ENCODE data around the gene DLG5.

Gene DLG5

DNA sequence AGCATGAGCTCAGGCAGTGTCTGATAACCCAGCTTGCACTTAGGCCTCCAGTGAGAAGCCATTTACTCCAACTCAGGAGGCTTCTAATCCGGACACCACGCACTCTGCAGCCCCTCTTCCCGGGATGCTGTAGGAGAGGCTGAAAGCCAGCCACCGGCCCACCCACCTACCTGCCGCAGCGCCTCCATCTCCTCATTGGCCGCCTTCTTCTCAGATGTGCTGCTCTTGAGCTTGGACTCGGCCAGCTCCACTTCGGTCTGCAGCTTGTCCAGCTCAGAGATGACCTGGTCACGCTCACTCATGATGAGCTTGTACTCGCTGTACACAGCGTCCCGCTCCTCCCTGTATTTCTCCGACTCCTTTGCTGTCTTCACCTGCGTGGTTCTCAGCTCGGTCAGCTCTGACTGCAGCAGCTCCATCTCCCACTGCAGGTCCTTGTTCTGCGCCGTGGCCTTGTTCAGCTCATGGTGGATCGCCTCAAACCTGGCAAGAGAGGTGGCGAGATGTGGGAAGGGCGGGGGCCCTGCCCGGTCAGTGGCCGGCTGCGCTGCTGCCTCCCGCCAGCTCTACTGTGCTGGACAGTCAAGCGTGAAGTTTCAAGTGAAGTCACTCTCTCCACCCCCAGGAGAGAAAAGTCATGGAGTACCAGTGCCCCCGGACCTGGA lies 84.7 kb downstream of the DLG5 start:
- no peak for DNase-seq

- no peak for DNase-seq
Observed at GRCh38 chr10:77840636-77841035, 85.9 kb downstream of the DLG5 start.

DNA sequence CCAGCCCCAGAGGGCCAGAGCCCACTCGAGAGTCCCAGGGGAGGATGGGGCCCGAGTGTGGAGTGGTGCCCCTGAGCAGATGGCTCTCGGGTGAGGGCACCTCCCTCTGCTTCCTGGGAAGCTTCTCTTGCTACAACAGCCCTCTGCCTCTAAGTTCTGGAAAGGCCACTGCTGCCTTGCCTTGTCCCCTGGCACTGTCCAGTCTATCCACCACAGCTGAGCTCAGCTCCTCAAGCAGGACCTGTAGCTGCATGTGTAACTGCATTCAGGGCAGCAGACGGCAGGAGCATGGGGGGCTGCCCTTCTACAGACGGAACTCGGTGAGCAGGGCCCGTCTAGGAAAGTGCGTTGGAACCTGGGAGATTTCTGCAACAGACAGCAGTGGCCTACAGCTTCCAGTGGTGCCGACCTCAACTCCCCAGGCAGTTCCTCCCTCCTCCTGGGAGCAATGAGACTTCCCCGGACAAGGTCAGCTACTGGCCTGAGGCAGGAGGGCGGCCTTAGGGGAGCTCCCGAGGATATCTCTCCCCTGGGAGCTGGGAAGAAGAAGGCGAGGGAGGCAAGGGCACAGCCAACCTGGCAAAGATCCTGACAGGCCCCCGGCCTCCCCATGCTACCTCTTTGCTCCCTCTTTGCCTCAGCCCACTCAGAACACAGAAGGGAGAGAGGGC lies 88.5 kb downstream of the DLG5 start:
- DNase-seq: no peak

GRCh38 chr10:77837248-77837924 lies 89.2 kb downstream of the DLG5 start:
- peak in 1 of 2 donors; percentile 64 for DNase-seq

GRCh38 chr10:77836299-77836820 lies 90.2 kb downstream of the DLG5 start:
- DNase-seq: peak in 1 of 2 donors; percentile 86

GRCh38 chr10:77835669-77836086 lies 90.9 kb downstream of the DLG5 start:
- DNase-seq: no peak

DNA sequence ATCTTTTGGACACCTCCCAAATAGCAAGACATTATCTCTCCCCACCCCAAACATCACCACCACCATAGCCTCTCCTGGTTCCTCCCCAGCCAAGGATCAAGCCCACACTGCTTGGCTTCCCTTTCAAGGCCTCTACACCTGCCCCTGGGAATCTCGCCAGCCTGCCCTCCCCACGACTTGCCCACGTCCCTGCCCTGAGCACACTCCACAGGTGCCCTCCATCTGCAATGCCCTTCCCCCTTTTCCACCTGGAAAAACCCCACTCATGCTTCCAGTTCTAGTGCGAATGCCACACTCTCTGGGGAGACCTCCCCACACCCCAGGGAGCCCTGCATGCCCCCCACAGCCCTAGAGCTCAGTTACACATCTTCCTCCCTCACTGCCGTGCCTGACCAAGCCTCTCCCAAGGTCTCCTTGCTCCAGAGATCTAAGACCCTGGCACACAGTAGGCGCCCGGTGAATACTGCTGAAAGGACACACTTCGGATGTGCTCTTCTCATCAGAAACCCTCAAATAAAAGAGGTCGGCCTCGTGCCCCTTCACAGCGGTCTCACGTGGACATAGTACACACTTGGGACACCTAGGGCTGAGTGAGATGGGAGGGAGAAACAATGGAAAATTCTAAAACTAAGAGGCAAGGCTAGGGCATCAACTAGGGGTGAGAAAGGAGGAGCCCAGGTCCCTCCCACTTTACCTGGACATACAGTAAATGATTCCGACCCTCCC lies 91.4 kb downstream of the DLG5 start:
- DNase-seq: no peak

DNA sequence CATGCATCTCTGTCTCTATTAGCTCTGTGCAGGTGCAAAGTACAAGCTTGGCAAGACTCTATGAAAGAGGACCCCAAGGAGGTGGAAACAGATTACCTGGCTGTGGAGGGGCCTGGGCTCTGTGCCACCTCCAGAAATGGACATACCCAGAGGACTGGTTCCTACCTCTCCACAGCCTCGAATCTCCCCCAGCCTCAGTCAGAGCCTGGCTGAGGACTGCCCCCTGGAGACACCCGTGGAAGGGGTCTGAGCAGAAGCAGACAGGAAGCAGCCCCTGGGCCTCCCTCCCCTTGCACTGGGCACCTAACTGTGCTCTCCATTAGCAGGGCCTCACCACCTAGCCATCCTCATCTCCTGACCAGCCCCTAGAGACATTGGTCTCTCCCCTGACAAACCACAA lies 92.0 kb downstream of the DLG5 start:
- DNase-seq: no peak

DNA sequence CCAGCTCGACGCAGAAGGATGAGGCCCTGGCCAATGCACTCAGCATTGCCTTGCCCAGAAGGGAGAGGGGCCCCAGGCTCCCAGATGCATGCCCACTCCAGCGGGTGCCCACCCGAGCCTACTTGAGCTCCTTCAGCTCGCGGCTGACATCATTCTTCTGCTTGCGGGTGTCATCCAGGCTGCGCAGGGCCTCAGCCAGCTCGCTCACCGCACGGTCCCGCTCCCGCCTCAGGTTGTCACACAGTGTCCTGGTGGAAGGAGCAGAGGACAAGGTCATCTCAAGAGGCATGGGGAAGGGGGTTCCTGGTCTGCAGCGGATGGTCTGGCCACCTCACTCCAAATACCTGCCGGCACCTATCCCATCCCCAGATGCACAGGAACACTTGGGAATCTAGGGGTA lies 92.8 kb downstream of the DLG5 start:
- DNase-seq: no peak

DNA sequence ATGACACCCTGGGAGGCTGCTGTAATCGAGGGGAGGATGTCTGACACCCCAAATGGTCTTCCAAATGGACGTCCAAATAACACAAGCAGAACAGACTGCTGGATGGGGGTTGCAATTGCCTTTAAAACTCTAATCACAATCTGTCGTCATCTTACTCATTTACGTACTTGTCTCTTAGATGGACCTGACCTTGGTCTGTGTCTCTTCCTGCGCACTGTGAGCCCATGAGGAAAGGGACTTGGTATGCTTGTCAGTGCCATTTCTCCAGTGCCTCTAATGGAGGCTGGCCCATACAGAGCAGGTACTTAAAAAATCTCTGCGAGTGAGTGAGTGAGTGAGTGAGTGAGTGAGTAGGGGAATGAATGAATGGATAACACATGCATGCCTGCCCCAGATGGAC lies 93.3 kb downstream of the DLG5 start:
- no peak for DNase-seq

DNA sequence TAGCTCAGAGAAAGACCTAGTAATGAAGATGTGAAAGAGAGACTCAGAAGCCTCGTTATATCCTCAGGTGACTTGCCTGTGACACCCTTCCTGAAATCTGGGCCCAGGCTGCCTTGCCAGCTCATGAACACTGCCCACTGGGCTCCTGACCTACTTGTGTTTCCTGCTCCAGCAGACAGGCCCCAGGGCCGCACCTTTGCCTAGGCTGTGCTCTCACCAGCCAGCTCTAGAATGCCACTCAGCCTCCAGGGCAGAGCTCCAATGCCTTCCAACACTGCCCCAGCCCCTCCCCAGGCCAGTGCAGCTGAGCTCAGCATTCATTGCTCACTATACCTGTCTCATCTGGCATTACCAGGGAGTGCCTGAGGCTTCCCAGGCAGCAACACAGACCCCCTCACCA lies 94.3 kb downstream of the DLG5 start:
- no peak for DNase-seq

DNA sequence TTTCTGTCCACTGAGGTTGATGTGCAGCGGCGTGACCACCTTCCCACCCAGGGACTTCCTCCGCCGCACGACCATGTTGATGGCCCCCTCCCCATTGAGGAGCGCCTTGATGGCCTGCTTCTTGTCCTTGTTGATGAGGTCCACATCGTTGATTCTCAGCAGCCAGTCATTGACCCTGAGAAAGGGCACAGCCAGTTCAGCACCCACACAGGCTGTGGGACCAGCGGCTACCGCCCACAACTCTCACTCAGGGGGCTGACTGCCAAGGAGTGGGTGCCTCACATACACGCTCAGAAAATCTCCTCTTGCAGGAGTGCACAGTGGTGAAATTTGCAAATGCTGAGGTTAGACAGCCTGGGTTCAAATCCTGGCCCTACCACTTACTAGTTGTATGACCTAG lies 97.2 kb downstream of the DLG5 start:
- no peak for DNase-seq

DNA sequence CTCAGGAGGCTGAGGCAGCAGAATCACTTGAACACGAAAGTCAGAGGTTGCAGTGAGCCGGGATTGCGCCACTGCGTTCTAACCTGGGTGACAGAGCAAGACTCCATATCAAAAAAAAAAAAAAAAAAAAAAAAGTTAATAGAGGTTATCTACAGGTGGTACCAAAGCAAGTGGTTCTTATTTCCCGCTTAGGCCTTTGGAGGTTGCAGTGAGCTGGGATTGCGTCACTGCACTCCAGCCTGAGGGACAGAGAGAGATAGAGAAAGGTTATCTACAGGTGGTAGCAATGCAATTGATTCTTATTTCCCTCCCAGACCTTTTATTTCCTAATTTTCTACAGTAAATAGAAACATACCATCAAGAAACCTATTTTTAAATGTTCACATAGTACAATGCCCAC lies 98.2 kb downstream of the DLG5 start:
- DNase-seq: no peak

DNA sequence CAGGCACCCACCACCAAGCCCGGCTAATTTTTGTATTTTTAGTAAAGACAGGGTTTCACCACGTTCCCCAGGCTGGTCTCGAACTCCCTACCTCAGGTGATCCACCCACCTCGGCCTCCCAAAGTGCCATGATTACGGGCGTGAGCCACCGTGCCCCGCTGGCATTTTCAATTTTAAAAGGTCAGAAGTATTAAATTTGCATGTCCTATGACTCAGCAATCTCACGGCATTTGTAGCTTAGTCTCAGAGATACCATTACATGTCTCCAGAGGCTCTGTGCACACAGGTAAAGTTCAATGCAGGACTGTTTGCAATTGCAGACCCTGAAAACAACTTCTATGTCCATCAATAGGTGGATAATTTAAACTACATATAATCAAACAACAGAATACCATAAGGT lies 99.2 kb downstream of the DLG5 start:
- no peak for DNase-seq

- DNase-seq: no peak
Observed at GRCh38 chr10:77825965-77826364, 100.6 kb downstream of the DLG5 start.

DNA sequence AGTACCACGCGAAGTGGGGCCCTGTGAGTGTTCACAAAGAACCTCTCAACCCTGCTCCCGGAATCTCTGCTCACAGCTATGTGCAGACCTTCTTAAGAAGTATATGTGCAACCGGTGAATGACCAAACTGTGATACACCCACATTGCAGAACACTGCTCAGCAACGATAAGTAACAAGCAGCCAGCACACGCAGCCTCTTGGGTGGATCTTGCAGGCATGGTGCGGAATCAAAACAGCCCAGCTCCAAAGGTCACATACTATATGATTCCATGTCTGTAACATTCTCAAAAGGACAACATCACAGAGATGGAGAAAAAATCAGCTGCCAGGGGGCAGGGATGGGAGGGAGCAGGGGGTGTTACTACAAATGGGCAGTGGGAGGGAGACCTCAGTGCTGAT lies 101.6 kb downstream of the DLG5 start:
- no peak for DNase-seq

GRCh38 chr10:77823811-77824542 lies 102.6 kb downstream of the DLG5 start:
- no peak for DNase-seq

- DNase-seq: no peak
Observed at GRCh38 chr10:77821551-77821950, 105.0 kb downstream of the DLG5 start.

DNA sequence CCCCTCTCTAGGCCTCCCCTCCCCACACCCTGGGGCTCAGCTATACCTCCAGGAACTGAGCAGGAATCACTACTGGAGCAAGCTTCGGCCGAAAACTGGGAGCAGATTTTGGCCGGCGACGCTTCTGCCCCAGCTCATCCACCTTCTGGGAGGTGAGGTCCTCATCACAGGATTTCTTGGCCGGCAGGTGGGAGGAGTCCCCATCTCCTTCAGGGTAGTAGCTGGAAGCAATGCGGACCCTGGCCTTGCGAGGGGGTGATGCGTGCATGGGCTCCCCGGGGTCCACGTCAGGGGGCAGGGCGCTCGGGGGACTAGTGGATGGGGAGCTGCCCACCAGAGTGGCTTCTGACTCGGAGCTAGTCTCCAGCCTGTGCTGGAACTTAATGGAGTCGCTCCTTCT lies 105.5 kb downstream of the DLG5 start:
- DNase-seq: no peak

DNA sequence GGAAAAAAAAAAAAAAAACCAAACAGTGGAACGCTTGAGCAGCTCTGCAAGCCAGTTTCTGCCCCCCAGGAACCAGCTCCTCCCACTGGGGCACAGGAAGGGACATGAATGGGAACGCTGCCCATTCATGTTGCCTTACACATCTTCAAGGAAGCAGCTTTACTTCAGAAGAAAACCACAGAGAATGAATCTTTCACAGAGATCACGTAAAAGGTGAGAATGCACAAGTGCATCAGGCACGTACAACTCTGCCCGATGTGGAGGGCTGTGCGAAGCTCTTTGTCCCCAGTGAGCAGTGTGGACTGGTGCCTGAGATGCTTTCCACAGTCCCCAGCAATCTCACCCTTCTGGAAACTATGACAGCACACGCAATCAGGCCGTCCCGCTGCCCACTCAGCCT lies 106.2 kb downstream of the DLG5 start:
- no peak for DNase-seq

GRCh38 chr10:77819210-77820112 lies 107.1 kb downstream of the DLG5 start:
- no peak for DNase-seq

GRCh38 chr10:77818378-77818777 lies 108.2 kb downstream of the DLG5 start:
- no peak for DNase-seq

Measured in bone marrow (tissue), 2 donors.